Skeletal muscle tissue (tissue), 4 donors: ENCODE results near the gene MST1R. TPM values are rescaled to one million over a fixed set of nuclear protein-coding genes. Genes with fewer than 3 reads are reported as not detected.
A peak's percentile ranks its signal among the peaks of the same experiment; 100 is the strongest.
"Not testable (repeated sequence)": the region's sequence is repeated elsewhere in the genome, so short reads cannot be mapped to it uniquely, and the experiment has no call there.

Experiments
- H3K27ac ChIP-seq: one replicate; pipeline ENCODE4 v1.7.0; 2013; ENCODE audit warnings: mild to moderate bottlenecking, low read depth, low read length, inconsistent platforms
- H3K27me3 ChIP-seq, 3 donors: one replicate each; pipeline ENCODE4 v1.7.0; 2013; ENCODE audit warnings: low read length in 3 of 3; ENCODE audit not compliant: control insufficient read depth in 3 of 3, insufficient read depth in 3 of 3
- H3K36me3 ChIP-seq, 3 donors: one replicate each; pipeline ENCODE4 v1.7.0; 2013; ENCODE audit warnings: low read length in 3 of 3; ENCODE audit not compliant: control insufficient read depth in 3 of 3, insufficient read depth in 3 of 3
- H3K4me1 ChIP-seq, 3 donors: one replicate each; pipeline ENCODE4 v1.7.0; 2013; ENCODE audit warnings: low read length in 3 of 3, mild to moderate bottlenecking in 3 of 3; ENCODE audit not compliant: control insufficient read depth in 3 of 3, insufficient read depth in 3 of 3
- H3K4me3 ChIP-seq, 3 donors: one replicate each; pipeline ENCODE4 v1.7.0; 2013; ENCODE audit warnings: low read length in 3 of 3
- H3K9ac ChIP-seq, 3 donors: one replicate each; pipeline ENCODE4 v1.7.0; 2013; ENCODE audit warnings: low read length in 3 of 3, mild to moderate bottlenecking in 3 of 3, moderate library complexity in 2 of 3, low read depth in 1 of 3
- H3K9me3 ChIP-seq, 3 donors: one replicate each; pipeline ENCODE4 v1.7.0; 2013; ENCODE audit warnings: low read length in 3 of 3; ENCODE audit not compliant: control insufficient read depth in 3 of 3
- total RNA-seq: library from RNA; depleted of rRNA; stranded (reverse); fragments of >200 nt; gene quantifications from one replicate; pipeline ENCODE4 v1.2.3, GENCODE V29; 2014
- donor health status: Osteomylitis.

Gene MST1R
- total RNA-seq: 2.6 TPM

DNA sequence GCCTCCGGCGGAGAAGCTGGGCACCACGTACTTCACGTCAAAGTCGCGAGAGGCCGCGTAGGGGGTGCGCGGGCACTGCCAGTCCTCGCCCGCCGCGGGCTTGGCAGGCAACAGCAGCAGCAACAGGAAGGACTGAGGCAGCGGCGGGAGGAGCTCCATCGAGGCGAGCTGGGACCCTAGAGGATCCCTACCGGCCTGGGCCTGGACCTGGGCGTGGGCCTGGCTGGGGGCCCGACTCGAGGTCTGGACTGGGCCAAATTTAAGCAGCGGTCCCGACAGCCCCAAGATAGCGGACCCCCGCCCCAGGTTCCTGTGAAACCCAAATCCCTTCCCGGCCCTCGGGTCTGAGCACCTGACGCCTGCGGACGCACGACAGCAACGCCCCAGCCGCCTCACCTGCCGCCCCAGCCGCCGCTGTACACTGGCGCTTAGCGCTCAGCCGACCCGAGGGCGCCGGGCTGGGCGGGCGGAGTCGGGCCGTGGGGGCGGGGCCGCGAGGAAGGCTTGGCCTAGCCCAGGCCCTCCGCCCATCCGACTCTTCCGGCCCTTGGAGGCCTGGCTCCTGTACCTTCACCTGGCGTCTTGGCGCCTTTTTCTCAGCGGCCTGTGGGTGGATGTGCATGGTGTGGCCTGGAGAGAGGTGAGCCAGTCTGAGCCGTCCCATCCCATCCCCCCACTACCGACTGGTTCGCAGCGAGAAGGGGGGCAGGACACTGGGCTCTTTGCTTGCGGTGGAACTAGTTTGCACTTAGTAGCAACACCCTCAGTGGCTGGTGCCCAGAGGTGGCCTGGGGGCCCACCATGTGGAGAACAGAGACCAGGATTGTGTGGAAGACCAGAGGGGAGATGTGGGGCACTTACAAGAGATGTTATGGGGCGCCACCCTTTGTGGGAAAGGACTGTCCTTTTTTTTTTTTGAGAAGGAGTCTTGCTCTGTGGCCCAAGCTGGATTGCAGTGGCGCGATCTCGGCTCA is at the start of gene MST1R:
TSS of gene MST1R (minus strand) at position 423 of the 974 bp plus-strand sequence. CDS start at position 159, 264 bp downstream.
- Histone ChIP-seq H3K36me3 (peaks cover 0 to 8% (median 2%) of the 10 kb centered on the region in 3 donors), H3K27me3 (no peaks in the 10 kb centered on the region), H3K9ac (peak within 1 kb of the TSS in 2 of 3 donors; percentile 23 to 45), H3K4me1 (peaks cover 19 to 32% (median 22%) of the 10 kb centered on the region in 3 donors), H3K9me3 (no peaks in the 10 kb centered on the region), H3K4me3 (peak within 1 kb of the TSS; percentile 56 to 68 (median 65)), H3K27ac (no peak within 1 kb of the TSS)

GRCh38 chr3:49952924-49953323 is 49.3 kb upstream of the MST1R start:
- no peak overlapping the region for H3K4me3 ChIP-seq
- no peak overlapping the region for H3K27ac ChIP-seq
- H3K4me1 ChIP-seq: peaks cover 5 to 11% (median 7%) of the 10 kb centered on the region in 3 donors
- no peaks in the 10 kb centered on the region for H3K9me3 ChIP-seq
- H3K9ac ChIP-seq: no peak overlapping the region
- no peaks in the 10 kb centered on the region for H3K36me3 ChIP-seq
- H3K27me3 ChIP-seq: no peaks in the 10 kb centered on the region

- Histone ChIP-seq H3K9me3 (no peaks in the 10 kb centered on the region), H3K36me3 (peaks cover 0 to 5% (median 0%) of the 10 kb centered on the region in 3 donors), H3K9ac (no peak overlapping the region), H3K4me3 (no peak overlapping the region), H3K27me3 (no peaks in the 10 kb centered on the region), H3K4me1 (peaks cover 8 to 16% (median 12%) of the 10 kb centered on the region in 3 donors), H3K27ac (no peak overlapping the region)
These were observed 39.0 kb upstream of the MST1R start for GRCh38 chr3:49942651-49943050.

- Histone ChIP-seq H3K9ac (peak overlapping the region; percentile 93 to 96 (median 93)), H3K9me3 (no peaks in the 10 kb centered on the region), H3K36me3 (peaks cover 0 to 5% (median 0%) of the 10 kb centered on the region in 3 donors), H3K27ac (peak overlapping the region; percentile 94), H3K4me1 (peaks cover 8 to 16% (median 12%) of the 10 kb centered on the region in 3 donors), H3K27me3 (no peaks in the 10 kb centered on the region), H3K4me3 (peak overlapping the region; percentile 89 to 96 (median 92))
These were observed 37.1 kb upstream of the MST1R start for GRCh38 chr3:49940667-49941249.

DNA sequence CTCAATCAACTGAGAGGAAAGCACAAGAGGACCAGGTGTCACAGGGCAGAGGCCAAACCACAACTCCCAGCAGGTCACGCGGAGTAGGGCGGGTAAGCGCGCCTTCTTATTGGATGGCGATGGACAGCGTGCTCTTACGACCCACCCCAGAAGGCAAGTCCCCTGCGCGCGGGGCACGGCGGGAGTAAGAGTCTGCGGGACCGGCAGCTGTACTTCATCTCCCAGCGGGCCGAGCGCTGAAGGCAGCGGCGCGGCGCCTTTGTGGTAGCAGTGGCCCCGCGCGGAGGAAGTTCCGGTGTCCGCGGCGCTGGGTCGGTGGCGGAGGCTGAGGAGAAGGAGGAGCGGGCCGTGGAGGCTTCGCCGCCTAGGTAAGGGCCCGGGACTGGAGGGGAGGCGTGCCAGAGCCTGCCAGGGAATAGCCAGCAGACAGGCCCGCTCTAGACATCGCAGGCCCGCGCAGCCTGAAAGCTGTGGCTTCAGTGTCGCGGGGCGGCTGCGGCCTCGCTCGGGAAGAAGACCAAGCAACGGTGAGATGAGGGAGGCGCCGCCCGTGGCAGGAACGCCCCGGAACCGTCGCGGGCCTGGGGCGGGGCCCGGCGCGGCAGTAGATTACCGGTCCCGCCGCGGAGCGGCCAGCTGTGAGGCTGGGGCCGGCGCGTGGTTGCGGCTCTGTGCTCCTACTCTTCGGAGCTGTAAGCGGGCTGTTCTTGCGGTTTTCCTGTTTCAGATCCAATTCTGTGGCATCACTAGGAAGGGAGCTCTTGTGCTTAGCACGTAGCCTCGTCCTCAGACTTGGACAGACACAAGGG is 36.4 kb upstream of the MST1R start, which contains the start of gene RBM6:
TSS of gene RBM6 (plus strand) at position 293 of the 809 bp plus-strand sequence. CDS start 22,492 bp downstream, outside the sequence.
- peak within 1 kb of the TSS; percentile 89 to 96 (median 92) for H3K4me3 ChIP-seq
- peaks cover 8 to 16% (median 12%) of the 10 kb centered on the region in 3 donors for H3K4me1 ChIP-seq
- H3K27ac ChIP-seq: peak within 1 kb of the TSS; percentile 94
- no peaks in the 10 kb centered on the region for H3K27me3 ChIP-seq
- H3K9ac ChIP-seq: peak within 1 kb of the TSS; percentile 93 to 96 (median 93)
- peaks cover 0 to 5% (median 0%) of the 10 kb centered on the region in 3 donors for H3K36me3 ChIP-seq
- H3K9me3 ChIP-seq: no peaks in the 10 kb centered on the region

GRCh38 chr3:49937090-49937489 is 33.4 kb upstream of the MST1R start:
- Histone ChIP-seq H3K4me3 (no peak overlapping the region), H3K9ac (no peak overlapping the region), H3K9me3 (no peaks in the 10 kb centered on the region), H3K4me1 (peaks cover 8 to 12% (median 11%) of the 10 kb centered on the region in 3 donors), H3K27ac (no peak overlapping the region), H3K27me3 (no peaks in the 10 kb centered on the region), H3K36me3 (no peaks in the 10 kb centered on the region)

GRCh38 chr3:49932281-49932680 is 28.6 kb upstream of the MST1R start:
- H3K27ac ChIP-seq, H3K36me3 ChIP-seq, H3K9ac ChIP-seq, H3K4me3 ChIP-seq, H3K9me3 ChIP-seq, H3K27me3 ChIP-seq: not testable (repeated sequence)
- peaks cover 15 to 29% (median 18%) of the 10 kb centered on the region in 3 donors for H3K4me1 ChIP-seq

DNA sequence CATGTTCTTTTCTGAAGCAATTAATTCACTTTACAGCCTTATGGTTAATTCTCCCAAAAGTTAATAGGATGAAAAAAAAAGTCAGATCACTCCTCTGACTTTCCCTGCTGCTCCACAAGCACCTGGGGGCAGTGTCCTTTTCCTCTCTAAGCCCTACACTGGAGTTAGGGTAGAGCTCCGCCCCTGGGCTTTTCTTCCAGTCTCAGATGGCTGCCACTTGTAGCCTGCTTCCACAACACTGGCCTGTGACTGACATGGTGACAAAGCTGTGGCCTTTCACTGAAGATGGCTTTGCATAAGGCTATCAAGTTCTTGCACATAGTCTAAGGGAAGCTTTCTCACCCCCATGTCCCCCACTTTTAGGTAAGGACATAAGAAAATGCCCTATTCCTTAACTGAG is 27.2 kb upstream of the MST1R start:
- H3K9ac ChIP-seq: peak overlapping the region in 2 of 3 donors; percentile 33 to 95
- no peak overlapping the region for H3K4me3 ChIP-seq
- no peaks in the 10 kb centered on the region for H3K9me3 ChIP-seq
- peaks cover 15 to 29% (median 18%) of the 10 kb centered on the region in 3 donors for H3K4me1 ChIP-seq
- peaks cover 0 to 2% (median 0%) of the 10 kb centered on the region in 3 donors for H3K36me3 ChIP-seq
- H3K27me3 ChIP-seq: no peaks in the 10 kb centered on the region
- H3K27ac ChIP-seq: peak overlapping the region; percentile 95

DNA sequence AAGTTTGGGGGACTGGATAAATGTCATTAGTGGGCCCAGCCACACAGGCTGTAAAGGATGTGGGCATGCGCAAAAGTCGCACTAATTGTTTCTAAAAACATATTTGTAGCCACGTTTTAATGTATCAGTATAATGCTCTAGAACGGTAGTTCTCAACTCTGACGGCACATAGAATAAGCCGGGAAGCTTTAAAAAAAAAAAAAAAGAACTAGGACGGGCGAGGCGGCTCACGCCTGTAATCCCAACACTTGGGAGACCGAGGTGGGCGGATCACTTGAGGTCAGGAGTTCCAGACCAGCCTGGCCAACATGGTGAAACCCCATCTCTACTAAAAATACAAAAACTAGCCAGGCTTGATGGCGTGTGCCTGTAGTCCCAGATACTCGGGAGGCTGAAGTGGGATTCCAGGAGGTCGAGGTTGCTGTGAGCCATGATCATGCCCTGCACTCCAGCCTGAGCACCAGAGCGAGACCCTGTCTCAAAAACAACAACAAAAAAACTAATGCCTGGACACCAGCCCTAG is 26.6 kb upstream of the MST1R start:
- H3K4me3 ChIP-seq: peak overlapping the region; percentile 85 to 92 (median 90)
- H3K9ac ChIP-seq: peak overlapping the region; percentile 94 to 95 (median 95)
- H3K9me3 ChIP-seq: no peaks in the 10 kb centered on the region
- H3K27me3 ChIP-seq: no peaks in the 10 kb centered on the region
- H3K4me1 ChIP-seq: peaks cover 15 to 29% (median 18%) of the 10 kb centered on the region in 3 donors
- H3K36me3 ChIP-seq: peaks cover 0 to 5% (median 0%) of the 10 kb centered on the region in 3 donors
- peak overlapping the region; percentile 95 for H3K27ac ChIP-seq
